Stimulated activated CD8-positive, alpha-beta memory T cell treated with anti-CD3 and anti-CD28 coated beads, Interleukin-15, amount 100 ng/mL, for 24 hours (primary cell): Measurements from ENCODE around the gene STOML3.

ENCODE experiments used
- DNase-seq: peaks from one replicate; pipeline ENCODE4 v3.0.0-alpha.2; 2020; ENCODE audit warnings: low read depth

Gene STOML3

GRCh38 chr13:38980750-38981078 lies 9.9 kb downstream of the STOML3 start:
- no peak for DNase-seq

DNA sequence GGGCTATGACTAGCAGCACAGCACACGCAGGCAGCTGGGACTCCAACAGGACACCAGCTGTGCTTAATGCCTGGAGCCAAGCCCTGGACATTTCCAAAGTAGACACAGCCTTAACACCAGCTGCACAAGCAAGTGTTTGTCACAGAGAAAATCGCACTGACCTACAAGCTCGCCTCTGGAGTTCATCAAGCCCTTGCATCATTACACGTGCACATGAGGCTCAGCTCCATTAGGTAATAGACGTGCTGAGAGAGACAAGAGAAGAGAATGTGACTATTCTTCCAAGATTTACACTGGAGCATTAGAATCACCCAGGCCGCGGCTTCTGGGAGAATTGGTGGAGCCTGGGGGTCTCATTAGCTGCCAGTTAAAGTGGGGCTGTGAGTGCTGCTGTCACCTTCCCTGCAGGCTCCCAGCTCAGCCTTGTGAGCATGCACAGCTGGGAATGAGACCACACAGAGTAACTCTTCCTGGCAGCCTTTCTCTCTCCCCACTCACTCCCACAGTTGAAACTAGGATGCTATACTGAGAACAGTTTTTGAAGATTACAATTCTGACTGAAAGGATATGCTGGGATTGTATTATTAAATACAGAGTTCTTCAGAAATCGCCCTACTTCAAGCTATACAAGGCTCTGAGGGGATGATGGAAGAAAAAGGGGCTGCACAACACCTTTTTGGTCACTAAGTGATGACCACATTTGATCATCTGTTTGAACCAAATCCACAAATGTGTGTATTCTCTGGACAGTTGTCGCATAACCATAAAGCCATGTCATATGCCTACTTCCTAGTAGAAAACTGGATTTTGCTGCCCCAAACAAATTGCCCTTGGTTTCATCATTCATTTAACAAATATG lies 10.5 kb downstream of the STOML3 start:
- no peak for DNase-seq

- no peak for DNase-seq
Observed at GRCh38 chr13:38970380-38971051, 20.1 kb downstream of the STOML3 start.

- DNase-seq: no peak
Observed at GRCh38 chr13:38969187-38969586, 21.4 kb downstream of the STOML3 start.

DNA sequence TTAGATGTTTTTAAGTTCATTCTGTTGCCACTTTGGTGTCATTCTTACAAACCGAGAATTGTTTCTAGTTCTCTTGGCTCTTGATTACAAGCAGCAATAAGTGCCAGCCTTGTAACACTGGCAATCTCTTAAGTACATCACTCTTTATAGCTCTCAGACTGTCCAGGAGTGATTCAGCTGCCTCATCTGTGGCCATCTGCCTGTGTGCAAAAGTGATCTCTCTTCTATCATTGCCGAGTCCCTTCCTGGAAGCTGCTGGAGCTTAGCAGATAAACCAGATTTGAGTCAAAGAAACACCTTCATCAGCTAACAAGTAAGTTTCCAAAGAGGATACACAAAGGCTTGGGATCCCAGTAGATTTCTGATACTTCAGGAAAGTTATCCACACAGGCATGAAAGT lies 23.2 kb downstream of the STOML3 start:
- no peak for DNase-seq

- DNase-seq: no peak
Observed at GRCh38 chr13:38965281-38965680, 25.4 kb downstream of the STOML3 start.

- DNase-seq: no peak
Observed at GRCh38 chr13:38960175-38960574, 30.5 kb downstream of the STOML3 start.

- DNase-seq: no peak
Observed at GRCh38 chr13:38957794-38958592, 32.6 kb downstream of the STOML3 start.

GRCh38 chr13:38954844-38955243 lies 35.8 kb downstream of the STOML3 start:
- DNase-seq: no peak

DNA sequence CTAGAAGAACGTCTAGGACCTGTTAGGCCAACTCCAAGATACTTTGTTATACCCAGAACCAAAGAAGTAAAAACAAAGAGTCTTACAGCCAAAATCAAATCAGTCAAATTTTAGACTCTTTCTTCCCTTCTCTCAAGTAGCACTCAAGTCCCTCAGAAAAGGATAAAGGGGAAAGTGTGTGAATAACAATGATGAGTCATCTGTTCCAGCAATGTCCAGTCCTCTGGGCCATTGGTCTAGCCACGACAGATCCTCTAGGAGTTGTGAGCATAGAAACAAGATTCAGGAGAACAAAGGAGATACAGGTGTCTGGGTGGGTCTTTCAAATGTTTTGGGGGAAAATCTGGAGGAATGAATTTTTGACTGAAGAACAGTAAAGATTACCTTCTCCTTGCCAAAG lies 36.3 kb downstream of the STOML3 start:
- DNase-seq: no peak

DNA sequence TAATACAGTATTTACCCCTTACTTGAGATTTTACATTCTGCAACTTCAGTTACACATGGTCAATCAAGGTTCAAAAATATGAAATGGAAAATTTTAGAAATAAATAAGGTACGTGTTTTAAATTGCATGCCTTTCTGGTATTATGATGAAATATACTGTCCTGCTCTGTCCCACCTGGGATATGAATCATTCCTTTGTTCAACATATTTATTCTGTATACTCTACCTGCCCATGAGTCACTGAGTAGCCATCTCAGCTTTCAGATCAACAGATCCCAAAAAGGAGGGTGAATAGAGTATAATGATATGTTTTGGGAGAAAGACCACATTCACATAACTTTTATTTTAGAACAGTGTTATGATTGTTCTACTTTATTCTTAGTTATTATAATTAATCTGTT lies 37.8 kb downstream of the STOML3 start:
- DNase-seq: no peak

DNA sequence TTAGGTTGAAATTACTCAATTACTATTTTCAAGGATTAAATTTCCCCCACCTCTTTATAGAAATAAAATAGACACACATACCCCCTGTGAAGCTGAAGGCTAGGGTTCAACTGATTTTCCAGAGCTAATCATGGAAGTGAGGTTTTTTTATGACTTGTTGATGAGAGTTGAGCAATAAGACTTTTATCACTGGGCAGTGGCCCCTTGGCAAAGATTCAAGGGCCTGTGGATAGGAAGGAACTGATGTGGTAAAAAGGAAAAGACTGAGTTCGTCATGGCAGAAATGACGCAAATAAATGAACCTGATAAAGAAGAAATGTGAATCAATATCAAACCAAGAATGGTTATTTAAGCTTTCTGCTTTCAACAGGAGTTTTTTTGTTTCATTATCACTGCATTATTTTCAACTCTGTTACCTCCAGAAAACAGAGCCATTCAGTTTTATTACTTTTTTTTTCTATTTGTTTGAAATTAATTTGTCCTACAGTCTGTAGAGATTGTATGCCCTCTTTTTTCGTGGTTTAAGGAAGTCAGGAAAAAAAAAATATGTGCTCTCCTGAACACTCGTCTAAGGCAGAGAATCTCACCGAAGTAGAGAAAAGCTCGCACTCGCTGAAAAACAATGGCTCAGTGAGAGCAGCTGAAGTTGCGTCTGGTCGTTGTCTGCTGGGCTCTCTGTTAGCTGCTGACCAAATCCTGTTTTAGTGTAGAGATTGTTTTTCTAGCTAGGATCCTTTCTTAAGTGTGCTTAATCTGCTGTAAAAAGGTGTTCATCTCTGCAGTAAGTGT lies 38.9 kb downstream of the STOML3 start:
- DNase-seq: no peak

DNA sequence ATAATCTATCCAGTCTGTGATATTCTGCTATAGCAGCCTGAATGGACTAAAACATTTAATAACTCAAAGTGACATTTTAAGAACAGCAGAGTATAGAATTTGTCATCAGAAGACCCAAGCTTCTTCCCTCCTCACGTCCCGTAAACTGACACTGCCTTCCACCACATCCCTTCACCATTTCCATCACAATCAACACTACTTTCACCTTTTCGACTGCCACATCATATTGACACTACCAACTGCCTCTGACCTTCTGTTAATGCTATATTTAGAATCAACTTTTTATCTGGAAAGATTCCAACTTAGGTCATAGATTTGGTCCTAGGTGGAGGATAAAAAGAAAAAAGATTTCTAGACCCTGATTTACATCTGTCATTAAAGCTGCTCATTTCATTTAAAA lies 39.6 kb downstream of the STOML3 start:
- no peak for DNase-seq

DNA sequence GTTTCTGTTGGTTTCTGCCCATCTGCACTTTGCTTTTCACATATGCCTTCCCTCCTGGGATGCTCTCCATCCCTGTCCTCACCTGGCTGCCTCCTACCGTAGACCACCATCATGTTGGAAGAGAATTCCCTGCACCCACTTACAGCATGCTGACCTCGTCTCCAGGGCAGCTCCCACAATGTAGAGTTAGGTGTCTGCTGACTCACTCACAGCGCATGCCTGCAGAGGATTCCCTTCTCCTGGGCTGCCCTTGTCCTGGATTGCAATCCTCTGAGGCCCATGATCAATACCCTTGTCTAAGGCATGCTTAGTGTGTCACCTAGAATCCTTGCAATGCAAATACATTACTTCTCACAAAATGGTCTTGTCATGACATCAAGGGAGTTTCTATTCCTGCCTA lies 43.6 kb downstream of the STOML3 start:
- DNase-seq: no peak

DNA sequence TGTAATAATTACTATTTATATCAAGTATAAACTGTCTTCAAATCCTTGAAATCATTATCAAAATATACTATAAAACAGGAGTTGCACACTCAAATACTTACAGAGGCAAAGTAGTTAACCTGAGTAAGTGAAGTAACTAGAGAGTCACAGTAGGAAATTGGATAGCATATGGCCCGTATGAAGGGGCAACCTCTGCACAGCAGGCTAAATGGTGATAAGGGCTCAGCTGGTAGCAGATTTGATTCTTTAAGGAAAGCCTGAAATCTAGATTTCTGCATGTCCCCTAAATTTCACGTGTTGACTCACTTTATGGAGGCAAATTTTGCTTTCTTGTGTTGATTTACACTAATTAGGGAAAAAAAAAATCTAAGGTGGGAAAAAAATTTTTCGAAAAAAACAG lies 46.4 kb downstream of the STOML3 start:
- DNase-seq: no peak

GRCh38 chr13:38943231-38943630 lies 47.4 kb downstream of the STOML3 start:
- no peak for DNase-seq

- DNase-seq: no peak
Observed at GRCh38 chr13:38941353-38941945, 49.2 kb downstream of the STOML3 start.

GRCh38 chr13:38933786-38934185 lies 56.8 kb downstream of the STOML3 start:
- no peak for DNase-seq

DNA sequence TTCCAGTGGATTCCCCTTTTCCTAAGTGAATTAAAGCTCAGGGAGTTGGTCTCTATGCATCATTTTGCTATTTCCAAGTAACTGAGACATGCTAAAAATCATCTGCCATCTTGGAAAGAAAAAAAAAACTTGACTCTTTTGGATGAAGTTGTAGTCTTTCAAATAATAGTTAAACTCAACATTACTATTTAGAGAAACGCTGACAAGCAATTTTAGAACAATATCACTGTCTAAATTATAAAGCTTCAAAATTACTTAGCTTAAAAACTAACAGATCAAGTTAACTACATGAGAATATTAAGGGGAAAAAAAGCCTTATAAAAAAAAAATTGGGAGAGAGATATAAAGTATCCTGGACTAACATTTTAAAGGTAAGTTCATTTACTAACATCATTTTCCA lies 68.5 kb downstream of the STOML3 start:
- DNase-seq: no peak

- DNase-seq: no peak
Observed at GRCh38 chr13:38921081-38921480, 69.5 kb downstream of the STOML3 start.
